HG03575 (cell line): Measurements from ENCODE around the gene ATG10.
"Not testable (repeated sequence)": the region's sequence is repeated elsewhere in the genome, so short reads cannot be mapped to it uniquely, and the experiment has no call there.

ENCODE experiments used
- ATAC-seq: cut with Tn5 transposase; IDR thresholded peaks from one replicate; pipeline ENCODE4 v1.9.1; 2021; ENCODE audit not compliant: unreplicated experiment, insufficient number of reproducible peaks, low FRiP score; ENCODE audit errors: extremely low read depth

Gene ATG10

GRCh38 chr5:82044010-82044409 is 72.2 kb downstream of the ATG10 start:
- ATAC-seq: no peak

DNA sequence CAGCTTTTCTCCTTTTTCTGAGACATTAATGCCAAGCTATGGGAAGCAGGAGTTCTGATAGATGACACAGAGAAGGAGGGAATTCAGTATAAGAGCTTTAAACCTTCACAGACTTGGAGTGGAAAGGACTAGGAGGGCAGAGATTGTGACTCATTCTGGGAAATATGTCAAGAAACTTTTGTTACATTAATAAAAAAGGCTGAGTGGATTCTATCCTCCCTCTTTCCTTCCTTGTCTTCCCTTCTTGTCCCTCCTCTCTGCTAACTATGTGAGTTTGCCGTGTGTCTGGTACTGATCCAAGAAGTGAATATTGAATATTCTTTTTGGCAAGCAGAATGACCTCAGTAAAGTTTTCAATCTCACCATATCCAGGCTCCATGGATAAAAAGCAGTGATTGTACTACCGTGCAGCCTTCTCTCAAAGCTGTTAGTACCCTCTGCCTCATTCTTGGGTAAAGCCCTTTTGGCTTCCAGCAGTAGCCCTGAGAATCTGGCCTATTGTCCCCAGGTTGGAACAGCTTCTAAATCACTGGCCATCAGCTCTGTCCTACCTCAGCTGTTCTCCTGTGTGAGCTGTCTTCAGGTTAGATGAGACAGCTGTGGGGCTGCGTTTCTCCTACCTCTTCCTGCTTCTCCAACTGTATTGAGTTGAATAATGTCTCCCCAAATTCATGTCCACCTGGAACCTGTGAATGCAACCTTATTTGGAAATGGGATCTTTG is 73.9 kb downstream of the ATG10 start:
- ATAC-seq: no peak

GRCh38 chr5:82046276-82046647 is 74.4 kb downstream of the ATG10 start:
- no peak for ATAC-seq

DNA sequence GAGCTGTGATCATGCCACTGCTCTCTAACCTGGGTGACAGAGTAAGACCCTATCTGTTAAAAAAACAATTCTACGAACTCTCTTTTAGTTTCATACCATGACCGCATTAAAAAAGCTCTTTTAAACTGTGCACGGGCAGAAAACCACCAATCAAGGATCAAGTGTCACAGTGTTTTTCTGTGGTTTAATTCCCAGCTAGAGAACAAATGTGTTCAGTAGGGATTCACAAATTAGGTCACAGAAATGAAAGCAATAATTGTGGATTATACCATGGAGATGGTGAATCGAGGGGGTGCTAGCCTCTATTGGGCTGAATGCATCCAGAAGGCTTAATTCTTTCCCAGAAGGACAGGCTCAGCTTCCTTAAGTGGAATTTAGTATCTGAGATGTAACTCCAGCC is 79.1 kb downstream of the ATG10 start:
- ATAC-seq: no peak

DNA sequence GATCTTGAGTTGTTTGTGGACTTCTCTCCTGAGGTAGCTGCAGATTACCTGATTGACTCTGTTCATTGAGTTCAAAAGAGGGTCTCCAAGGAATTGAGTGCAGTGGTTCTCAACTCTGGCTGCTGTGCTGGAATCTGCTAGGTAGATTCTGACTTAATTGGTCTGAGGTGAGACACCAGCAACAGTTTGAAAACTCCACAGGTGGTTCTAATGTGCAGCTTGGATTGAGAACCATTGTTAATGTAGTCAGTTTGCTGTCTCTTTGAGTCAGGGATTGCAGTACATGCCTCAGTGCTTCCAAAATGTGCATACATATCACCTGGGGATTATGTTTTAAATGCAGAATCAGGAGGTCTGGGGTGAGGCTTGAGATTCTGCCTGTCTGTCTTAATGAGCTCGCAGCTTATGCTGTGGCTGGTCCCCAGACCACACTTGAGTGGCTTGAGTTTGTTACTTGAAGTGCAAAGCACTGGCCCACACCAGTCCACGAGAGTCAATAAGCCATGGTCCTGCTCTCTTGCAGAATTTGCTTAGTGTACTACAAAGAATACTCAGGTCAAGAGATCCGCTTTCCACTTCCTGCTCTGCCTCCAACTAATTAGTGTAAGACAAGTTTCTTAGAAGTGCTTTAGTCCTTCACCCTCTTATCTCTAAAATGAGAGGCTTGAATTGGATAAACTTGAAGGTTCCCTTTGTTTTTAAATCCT is 82.3 kb downstream of the ATG10 start:
- ATAC-seq: no peak

GRCh38 chr5:82057051-82057450 is 85.2 kb downstream of the ATG10 start:
- no peak for ATAC-seq

DNA sequence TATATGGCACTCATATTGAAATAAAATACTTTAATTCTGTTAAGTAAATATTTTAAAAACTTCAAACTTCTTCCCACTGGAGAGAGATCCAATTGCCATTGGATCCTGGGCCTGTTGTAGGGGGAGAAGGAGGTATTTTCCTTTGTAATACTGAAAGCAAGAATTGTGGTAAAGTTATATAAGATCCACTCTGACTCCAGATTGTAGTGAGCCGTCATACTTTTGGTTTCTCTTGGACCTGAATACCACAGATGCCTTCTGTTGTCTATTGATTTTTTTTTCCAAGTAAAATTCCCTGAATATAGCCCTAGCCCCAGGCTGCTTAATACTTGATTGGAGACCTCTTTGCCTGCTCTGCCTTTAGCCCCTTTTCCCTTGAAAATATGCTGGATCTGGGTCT is 86.9 kb downstream of the ATG10 start:
- no peak for ATAC-seq

- no peak for ATAC-seq
Observed at GRCh38 chr5:82066791-82067190, 95.0 kb downstream of the ATG10 start.

GRCh38 chr5:82068042-82068441 is 96.2 kb downstream of the ATG10 start:
- ATAC-seq: not testable (repeated sequence)

- ATAC-seq: no peak
Observed at GRCh38 chr5:82068723-82069122, 96.9 kb downstream of the ATG10 start.

GRCh38 chr5:82072138-82072537 is 100.3 kb downstream of the ATG10 start:
- ATAC-seq: no peak

- no peak for ATAC-seq
Observed at GRCh38 chr5:82073179-82073578, 101.4 kb downstream of the ATG10 start.

DNA sequence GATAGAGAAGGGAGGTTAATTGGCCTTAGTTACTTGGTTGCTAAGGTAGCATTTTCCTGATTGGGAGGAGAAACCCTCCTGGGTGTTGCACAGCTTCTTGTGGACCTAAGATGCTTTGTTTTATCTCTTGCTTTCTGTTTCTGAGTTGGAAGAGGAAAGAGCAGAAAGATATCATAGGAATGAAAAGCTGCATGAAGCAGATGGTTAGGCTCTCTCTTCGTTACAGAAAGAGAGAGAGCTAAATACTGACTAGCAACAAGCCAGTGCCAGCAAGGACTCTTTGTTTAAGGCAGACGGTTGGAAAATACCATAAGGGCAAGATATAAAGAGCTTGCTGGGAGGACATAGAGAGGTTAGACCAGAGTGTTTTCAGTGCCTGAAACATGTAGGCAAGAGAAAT is 103.1 kb downstream of the ATG10 start:
- no peak for ATAC-seq

DNA sequence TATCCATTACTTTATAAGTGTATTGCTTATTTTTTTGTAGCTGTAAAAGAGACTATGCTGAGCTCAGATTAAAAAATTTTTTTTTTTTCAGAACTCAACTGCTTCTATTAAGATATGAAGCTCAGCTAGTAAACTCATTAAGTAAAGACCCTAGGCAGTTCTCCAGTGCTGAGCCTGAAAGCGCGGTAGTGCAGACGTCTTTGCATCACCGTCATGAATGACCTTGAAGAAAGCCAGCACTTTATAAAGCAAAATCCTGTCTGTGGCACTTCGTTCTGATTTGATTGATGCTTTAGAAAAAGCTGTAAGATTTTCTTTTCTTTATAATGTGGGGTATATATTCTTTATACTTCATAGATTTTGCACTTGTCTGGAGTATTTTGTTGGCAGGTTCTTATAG is 105.7 kb downstream of the ATG10 start:
- ATAC-seq: no peak

DNA sequence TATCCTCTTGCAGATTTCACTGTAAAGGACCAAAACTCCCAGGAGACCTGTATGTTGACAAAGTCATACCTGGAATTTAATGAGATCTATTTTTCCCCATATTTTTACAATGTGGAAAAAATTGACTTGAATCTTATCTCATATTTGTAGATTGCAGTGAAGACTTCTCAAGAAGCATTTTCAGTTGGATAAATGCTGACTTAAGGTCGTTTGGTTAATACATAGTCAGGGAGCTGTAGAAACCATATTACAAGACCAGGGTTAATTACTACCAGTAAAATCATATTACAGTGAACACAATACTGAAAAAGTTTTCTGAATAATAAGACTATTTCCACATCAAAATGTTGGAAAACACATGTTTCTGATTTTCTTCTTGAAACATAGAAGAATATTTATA is 119.8 kb downstream of the ATG10 start:
- ATAC-seq: no peak

- ATAC-seq: no peak
Observed at GRCh38 chr5:82095536-82095935, 123.7 kb downstream of the ATG10 start.

- ATAC-seq: no peak
Observed at GRCh38 chr5:82096249-82096648, 124.4 kb downstream of the ATG10 start.

- ATAC-seq: peak; percentile 96
Observed at GRCh38 chr5:82100303-82101077, 128.7 kb downstream of the ATG10 start.

- no peak for ATAC-seq
Observed at GRCh38 chr5:82104872-82105271, 133.0 kb downstream of the ATG10 start.

- no peak for ATAC-seq
Observed at GRCh38 chr5:82105457-82105856, 133.6 kb downstream of the ATG10 start.
